ENCODE results near the gene RAPGEF5.

DNA sequence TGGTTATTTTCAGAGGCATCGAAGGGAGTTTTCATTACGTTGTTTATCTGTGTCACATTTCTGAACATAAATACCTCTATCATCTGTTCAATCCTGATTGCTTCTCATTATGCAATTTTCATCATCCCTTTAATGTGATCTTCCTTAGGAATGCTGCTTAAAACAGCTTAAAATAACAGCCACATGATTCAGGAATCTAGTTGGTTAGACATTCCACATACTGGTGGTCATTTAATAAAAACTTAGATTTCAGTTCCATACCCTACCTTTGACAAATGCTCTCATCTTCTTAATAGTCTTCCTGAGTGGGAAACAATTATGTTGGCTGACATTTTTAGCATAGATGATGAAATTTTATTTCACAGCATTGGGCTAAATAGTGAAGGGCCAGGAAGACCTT, 219.9 kb downstream of the RAPGEF5 start:
- TF ChIP-seq, protein P1, sequence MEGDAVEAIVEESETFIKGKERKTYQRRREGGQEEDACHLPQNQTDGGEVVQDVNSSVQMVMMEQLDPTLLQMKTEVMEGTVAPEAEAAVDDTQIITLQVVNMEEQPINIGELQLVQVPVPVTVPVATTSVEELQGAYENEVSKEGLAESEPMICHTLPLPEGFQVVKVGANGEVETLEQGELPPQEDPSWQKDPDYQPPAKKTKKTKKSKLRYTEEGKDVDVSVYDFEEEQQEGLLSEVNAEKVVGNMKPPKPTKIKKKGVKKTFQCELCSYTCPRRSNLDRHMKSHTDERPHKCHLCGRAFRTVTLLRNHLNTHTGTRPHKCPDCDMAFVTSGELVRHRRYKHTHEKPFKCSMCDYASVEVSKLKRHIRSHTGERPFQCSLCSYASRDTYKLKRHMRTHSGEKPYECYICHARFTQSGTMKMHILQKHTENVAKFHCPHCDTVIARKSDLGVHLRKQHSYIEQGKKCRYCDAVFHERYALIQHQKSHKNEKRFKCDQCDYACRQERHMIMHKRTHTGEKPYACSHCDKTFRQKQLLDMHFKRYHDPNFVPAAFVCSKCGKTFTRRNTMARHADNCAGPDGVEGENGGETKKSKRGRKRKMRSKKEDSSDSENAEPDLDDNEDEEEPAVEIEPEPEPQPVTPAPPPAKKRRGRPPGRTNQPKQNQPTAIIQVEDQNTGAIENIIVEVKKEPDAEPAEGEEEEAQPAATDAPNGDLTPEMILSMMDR (IDR thresholded peaks at IDR 0.05): no peak
- TF ChIP-seq POLR2A (IDR thresholded peaks at IDR 0.05): no peak
